ENCODE results near the gene CLSTN2. TPM values are rescaled to one million over a fixed set of nuclear protein-coding genes. Genes with fewer than 3 reads are reported as not detected.

The CLSTN2 gene
- total RNA-seq, 2 donors from 2014 or later: not detected

GRCh38 chr3:140284372-140284771, 349.4 kb downstream of the CLSTN2 start:
- no peak for DNase-seq
- no peak overlapping the region for H3K27ac Mint-ChIP-seq
- H3K36me3 Mint-ChIP-seq (ENCODE audit: insufficient read depth in 2 of 2): no peaks in the 10 kb centered on the region
- no peak overlapping the region for H3K4me3 Mint-ChIP-seq
- ATAC-seq (replicated peaks in 1 of 2): no peak
- peaks cover 32% of the 10 kb centered on the region for H3K27me3 Mint-ChIP-seq (ENCODE audit: low read depth)
- no peaks in the 10 kb centered on the region for H3K4me1 Mint-ChIP-seq (ENCODE audit: low read depth)
- H3K9me3 Mint-ChIP-seq: no peaks in the 10 kb centered on the region

- no peak for DNase-seq
- Mint-ChIP-seq H3K9me3 (no peaks in the 10 kb centered on the region), H3K27me3 (ENCODE audit: low read depth) (peaks cover 27% of the 10 kb centered on the region), H3K27ac (no peak overlapping the region), H3K4me3 (no peak overlapping the region), H3K36me3 (ENCODE audit: insufficient read depth in 2 of 2) (no peaks in the 10 kb centered on the region), H3K4me1 (ENCODE audit: low read depth) (no peaks in the 10 kb centered on the region)
- no peak for ATAC-seq (replicated peaks in 1 of 2)
These were observed 350.4 kb downstream of the CLSTN2 start for GRCh38 chr3:140285380-140285779.

DNA sequence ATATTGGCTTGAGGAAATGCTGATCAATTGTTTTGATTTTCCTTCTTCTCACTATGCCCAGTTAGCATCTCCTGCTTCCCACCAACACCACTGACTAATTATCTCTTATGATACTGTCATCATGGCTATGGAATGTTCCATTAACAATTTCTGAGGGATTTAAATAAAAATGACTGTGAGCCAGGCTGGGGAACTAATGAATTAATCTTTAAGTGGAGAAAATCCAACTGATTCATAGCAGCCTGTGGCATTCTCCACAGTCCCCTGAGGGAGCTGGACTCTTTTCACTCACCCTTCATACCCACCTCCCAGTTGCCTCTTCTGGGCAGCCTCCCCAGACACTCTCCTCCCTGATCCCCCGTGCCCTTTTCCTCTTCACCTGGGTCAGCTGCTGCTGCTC, 353.6 kb downstream of the CLSTN2 start:
- Mint-ChIP-seq H3K4me3 (no peak overlapping the region), H3K9me3 (peaks cover 2 to 4% of the 10 kb centered on the region in 2 donors), H3K4me1 (ENCODE audit: low read depth) (no peaks in the 10 kb centered on the region), H3K27ac (no peak overlapping the region), H3K36me3 (ENCODE audit: insufficient read depth in 2 of 2) (no peaks in the 10 kb centered on the region), H3K27me3 (ENCODE audit: low read depth) (peaks cover 19% of the 10 kb centered on the region)
- ATAC-seq (replicated peaks in 1 of 2) (no peak), DNase-seq (no peak)

- DNase-seq (no peak), ATAC-seq (replicated peaks in 1 of 2) (no peak)
- H3K27ac Mint-ChIP-seq: no peak overlapping the region
- H3K27me3 Mint-ChIP-seq (ENCODE audit: low read depth): peaks cover 19% of the 10 kb centered on the region
- no peaks in the 10 kb centered on the region for H3K36me3 Mint-ChIP-seq (ENCODE audit: insufficient read depth in 2 of 2)
- no peaks in the 10 kb centered on the region for H3K4me1 Mint-ChIP-seq (ENCODE audit: low read depth)
- peaks cover 2 to 4% of the 10 kb centered on the region in 2 donors for H3K9me3 Mint-ChIP-seq
- H3K4me3 Mint-ChIP-seq: no peak overlapping the region
These were observed 355.1 kb downstream of the CLSTN2 start for GRCh38 chr3:140290105-140290504.

GRCh38 chr3:140292170-140292569, 357.2 kb downstream of the CLSTN2 start:
- no peak for DNase-seq
- Mint-ChIP-seq H3K27ac (no peak overlapping the region), H3K4me1 (ENCODE audit: low read depth) (no peaks in the 10 kb centered on the region), H3K36me3 (ENCODE audit: insufficient read depth in 2 of 2) (no peaks in the 10 kb centered on the region), H3K9me3 (peaks cover 2 to 4% of the 10 kb centered on the region in 2 donors), H3K27me3 (ENCODE audit: low read depth) (peaks cover 19% of the 10 kb centered on the region), H3K4me3 (no peak overlapping the region)
- ATAC-seq (replicated peaks in 1 of 2): no peak

- Mint-ChIP-seq H3K4me3 (no peak overlapping the region), H3K27ac (no peak overlapping the region), H3K9me3 (peaks cover 2 to 4% of the 10 kb centered on the region in 2 donors), H3K27me3 (ENCODE audit: low read depth) (peaks cover 19% of the 10 kb centered on the region), H3K4me1 (ENCODE audit: low read depth) (no peaks in the 10 kb centered on the region), H3K36me3 (ENCODE audit: insufficient read depth in 2 of 2) (no peaks in the 10 kb centered on the region)
- DNase-seq (no peak), ATAC-seq (replicated peaks in 1 of 2) (no peak)
These were observed 357.7 kb downstream of the CLSTN2 start for GRCh38 chr3:140292684-140293083.

GRCh38 chr3:140294058-140294457, 359.1 kb downstream of the CLSTN2 start:
- peaks cover 13% of the 10 kb centered on the region for H3K27me3 Mint-ChIP-seq (ENCODE audit: low read depth)
- peaks cover 2 to 4% of the 10 kb centered on the region in 2 donors for H3K9me3 Mint-ChIP-seq
- no peaks in the 10 kb centered on the region for H3K4me1 Mint-ChIP-seq (ENCODE audit: low read depth)
- H3K27ac Mint-ChIP-seq: no peak overlapping the region
- H3K4me3 Mint-ChIP-seq: no peak overlapping the region
- H3K36me3 Mint-ChIP-seq (ENCODE audit: insufficient read depth in 2 of 2): no peaks in the 10 kb centered on the region
- no peak for DNase-seq
- ATAC-seq (replicated peaks in 1 of 2): no peak

- Mint-ChIP-seq H3K27ac (no peak overlapping the region), H3K4me3 (no peak overlapping the region), H3K9me3 (peaks cover under 1 to 2% of the 10 kb centered on the region in 2 donors), H3K4me1 (ENCODE audit: low read depth) (no peaks in the 10 kb centered on the region), H3K36me3 (ENCODE audit: insufficient read depth in 2 of 2) (no peaks in the 10 kb centered on the region), H3K27me3 (ENCODE audit: low read depth) (peaks cover 3% of the 10 kb centered on the region)
- DNase-seq (no peak), ATAC-seq (replicated peaks in 1 of 2) (no peak)
These were observed 361.9 kb downstream of the CLSTN2 start for GRCh38 chr3:140296796-140297352.

GRCh38 chr3:140298043-140298442, 363.1 kb downstream of the CLSTN2 start:
- Mint-ChIP-seq H3K27ac (no peak overlapping the region), H3K4me3 (no peak overlapping the region), H3K27me3 (ENCODE audit: low read depth) (no peaks in the 10 kb centered on the region), H3K4me1 (ENCODE audit: low read depth) (no peaks in the 10 kb centered on the region), H3K36me3 (ENCODE audit: insufficient read depth in 2 of 2) (no peaks in the 10 kb centered on the region), H3K9me3 (no peaks in the 10 kb centered on the region)
- no peak for DNase-seq
- no peak for ATAC-seq (replicated peaks in 1 of 2)

GRCh38 chr3:140298569-140299070, 363.6 kb downstream of the CLSTN2 start:
- DNase-seq (no peak), ATAC-seq (replicated peaks in 1 of 2) (no peak)
- no peak overlapping the region for H3K4me3 Mint-ChIP-seq
- no peaks in the 10 kb centered on the region for H3K36me3 Mint-ChIP-seq (ENCODE audit: insufficient read depth in 2 of 2)
- H3K4me1 Mint-ChIP-seq (ENCODE audit: low read depth): no peaks in the 10 kb centered on the region
- H3K27me3 Mint-ChIP-seq (ENCODE audit: low read depth): no peaks in the 10 kb centered on the region
- no peaks in the 10 kb centered on the region for H3K9me3 Mint-ChIP-seq
- no peak overlapping the region for H3K27ac Mint-ChIP-seq

DNA sequence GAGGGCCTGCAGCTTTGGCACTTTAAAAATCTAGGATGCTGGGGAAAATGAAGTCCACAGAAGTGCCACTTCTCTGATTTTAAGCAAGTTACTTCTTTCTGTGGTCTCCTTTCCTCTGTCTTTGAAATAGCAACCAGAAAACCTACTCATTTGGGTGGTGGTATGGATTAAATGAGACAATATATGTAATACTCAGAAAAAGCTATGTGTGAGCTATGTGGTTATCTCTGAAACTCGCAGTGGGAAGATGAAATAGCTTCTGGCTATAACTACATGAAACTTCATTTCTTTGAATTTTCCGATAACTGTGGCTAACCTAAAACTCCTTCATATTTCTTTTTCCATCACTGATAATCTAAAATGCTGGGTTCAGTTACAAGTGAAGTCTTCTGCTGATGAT, 368.9 kb downstream of the CLSTN2 start:
- ATAC-seq (replicated peaks in 1 of 2) (peak; percentile 65 to 71), DNase-seq (no peak)
- Mint-ChIP-seq H3K36me3 (ENCODE audit: insufficient read depth in 2 of 2) (no peaks in the 10 kb centered on the region), H3K27ac (no peak overlapping the region), H3K27me3 (ENCODE audit: low read depth) (peaks cover 12% of the 10 kb centered on the region), H3K4me3 (no peak overlapping the region), H3K9me3 (no peaks in the 10 kb centered on the region), H3K4me1 (ENCODE audit: low read depth) (no peaks in the 10 kb centered on the region)

- DNase-seq (no peak), ATAC-seq (replicated peaks in 1 of 2) (no peak)
- Mint-ChIP-seq H3K27me3 (ENCODE audit: low read depth) (peaks cover 18% of the 10 kb centered on the region), H3K36me3 (ENCODE audit: insufficient read depth in 2 of 2) (no peaks in the 10 kb centered on the region), H3K9me3 (peaks cover 0 to 1% of the 10 kb centered on the region in 2 donors), H3K4me3 (no peak overlapping the region), H3K4me1 (ENCODE audit: low read depth) (no peaks in the 10 kb centered on the region), H3K27ac (no peak overlapping the region)
These were observed 373.6 kb downstream of the CLSTN2 start for GRCh38 chr3:140308535-140308934.

- Mint-ChIP-seq H3K27me3 (ENCODE audit: low read depth) (peaks cover 29% of the 10 kb centered on the region), H3K27ac (no peak overlapping the region), H3K36me3 (ENCODE audit: insufficient read depth in 2 of 2) (no peaks in the 10 kb centered on the region), H3K4me3 (no peak overlapping the region), H3K9me3 (peaks cover 0 to 1% of the 10 kb centered on the region in 2 donors), H3K4me1 (ENCODE audit: low read depth) (no peaks in the 10 kb centered on the region)
- DNase-seq: no peak
- no peak for ATAC-seq (replicated peaks in 1 of 2)
These were observed 376.4 kb downstream of the CLSTN2 start for GRCh38 chr3:140311428-140311827.

DNA sequence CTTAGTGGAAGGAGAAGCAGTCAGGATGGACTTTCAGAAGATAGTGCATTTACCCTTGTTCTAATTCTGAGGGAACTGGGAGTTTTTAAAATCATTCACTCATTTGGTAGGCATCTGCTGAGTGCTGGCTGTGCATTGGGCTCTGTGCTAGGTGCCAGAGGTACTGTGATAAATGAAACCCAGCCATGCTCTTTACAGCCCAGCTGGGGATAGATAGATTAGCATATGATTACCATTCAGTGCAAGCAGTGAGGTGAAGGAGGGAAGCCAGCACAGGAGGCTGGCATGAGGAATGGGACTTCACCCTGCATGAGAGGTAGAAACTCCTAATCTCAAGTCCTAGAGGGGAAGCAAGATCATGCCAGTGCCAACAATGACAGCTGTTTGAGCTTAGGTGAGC, 381.0 kb downstream of the CLSTN2 start:
- H3K27ac Mint-ChIP-seq: no peak overlapping the region
- H3K27me3 Mint-ChIP-seq (ENCODE audit: low read depth): peaks cover 34% of the 10 kb centered on the region
- H3K9me3 Mint-ChIP-seq: no peaks in the 10 kb centered on the region
- no peak overlapping the region for H3K4me3 Mint-ChIP-seq
- no peak for DNase-seq
- no peak for ATAC-seq (replicated peaks in 1 of 2)
- H3K36me3 Mint-ChIP-seq (ENCODE audit: insufficient read depth in 2 of 2): no peaks in the 10 kb centered on the region
- H3K4me1 Mint-ChIP-seq (ENCODE audit: low read depth): no peaks in the 10 kb centered on the region

Measured in activated T-cell treated with anti-CD3 and anti-CD28 coated beads, Interleukin-2, amount 50 U/mL, for 72 hours (primary cell).